Liver (tissue), 9 donors: ENCODE measurements around the gene EFCAB14. TPM values are rescaled to one million over a fixed set of nuclear protein-coding genes. Genes with fewer than 3 reads are reported as not detected.

Experiments
- DNase-seq: peaks from one replicate; pipeline ENCODE4 v3.0.0-alpha.2; 2017; ENCODE audit warnings: low spot score
- H3K27ac ChIP-seq, 2 donors: one replicate each; pipeline ENCODE4 v1.7.0; 2013; ENCODE audit warnings: inconsistent platforms in 2 of 2, low read length in 2 of 2, control low read depth in 1 of 2, low read depth in 1 of 2, mild to moderate bottlenecking in 1 of 2
- H3K27me3 ChIP-seq, 4 donors: one replicate each; pipeline versions ENCODE4 v1.6.1 to v1.7.0; 2013; ENCODE audit warnings: low read length in 3 of 4, inconsistent platforms in 1 of 4, mild to moderate bottlenecking in 1 of 4, moderate library complexity in 1 of 4; ENCODE audit not compliant: control insufficient read depth in 4 of 4, insufficient read depth in 4 of 4
- H3K36me3 ChIP-seq, 4 donors: one replicate each; pipeline versions ENCODE4 v1.6.1 to v1.7.0; 2013; ENCODE audit warnings: low read length in 3 of 4, mild to moderate bottlenecking in 3 of 4, low read depth in 1 of 4, moderate library complexity in 1 of 4; ENCODE audit not compliant: control insufficient read depth in 4 of 4, insufficient read depth in 3 of 4
- H3K4me1 ChIP-seq, 4 donors: one replicate each; pipeline versions ENCODE4 v1.6.1 to v1.7.0; 2013; ENCODE audit warnings: low read length in 3 of 4, mild to moderate bottlenecking in 3 of 4, moderate library complexity in 1 of 4; ENCODE audit not compliant: control insufficient read depth in 4 of 4, insufficient read depth in 4 of 4
- H3K4me3 ChIP-seq, 3 donors: one replicate each; pipeline versions ENCODE4 v1.6.1 to v1.7.0; 2013; ENCODE audit warnings: low read length in 3 of 3, control low read depth in 1 of 3, low read depth in 1 of 3, mild to moderate bottlenecking in 1 of 3
- H3K9ac ChIP-seq, 2 donors: one replicate each; pipeline ENCODE4 v1.7.0; 2013; ENCODE audit warnings: low read length in 2 of 2, mild to moderate bottlenecking in 2 of 2, moderate library complexity in 2 of 2, control low read depth in 1 of 2, low read depth in 1 of 2
- H3K9me3 ChIP-seq, 4 donors: one replicate each; pipeline versions ENCODE4 v1.6.1 to v1.7.0; 2013; ENCODE audit warnings: low read length in 3 of 4; ENCODE audit not compliant: control insufficient read depth in 4 of 4
- CTCF ChIP-seq: fragments of 150-350 bp; IDR thresholded peaks from 2 replicates; pipeline ENCODE4 v1.5.1; 2017; ENCODE audit warnings: improper control_type of control experiment, low read depth, low read length; ENCODE audit not compliant: missing input control
- EGR1 ChIP-seq, 2 donors: IDR thresholded peaks; 2 replicates each; pipeline ENCODE4 v1.6.1; 2016 to 2018; ENCODE audit warnings: antibody characterized with exemption in 2 of 2, low read depth in 2 of 2
- FOXA1 ChIP-seq: IDR thresholded peaks from 2 replicates; pipeline ENCODE4 v1.6.1; 2016; ENCODE audit warnings: antibody characterized with exemption
- FOXA2 ChIP-seq: IDR thresholded peaks from 2 replicates; pipeline ENCODE4 v1.6.1; 2016; ENCODE audit warnings: antibody characterized with exemption
- GABPA ChIP-seq, 2 donors: IDR thresholded peaks in 1 of 2; conservative IDR thresholded peaks in 1 of 2; 2 replicates each; pipeline ENCODE4 v1.6.1; 2016; ENCODE audit warnings: antibody characterized with exemption in 2 of 2, mild to moderate bottlenecking in 1 of 2, moderate library complexity in 1 of 2
- HNF4A ChIP-seq, 2 donors: conservative IDR thresholded peaks; 2 replicates each; pipeline ENCODE4 v1.6.1; 2016; ENCODE audit warnings: antibody characterized with exemption in 2 of 2, mild to moderate bottlenecking in 2 of 2
- NR2F2 ChIP-seq: IDR thresholded peaks from 2 replicates; pipeline ENCODE4 v1.6.1; 2016; ENCODE audit warnings: antibody characterized with exemption
- RAD21 ChIP-seq, 2 donors: IDR thresholded peaks; 2 replicates each; pipeline ENCODE4 v1.6.1; 2016; ENCODE audit warnings: antibody characterized with exemption in 2 of 2, mild to moderate bottlenecking in 2 of 2
- REST ChIP-seq: IDR thresholded peaks from 2 replicates; pipeline ENCODE4 v1.6.1; 2016; ENCODE audit warnings: antibody characterized with exemption, mild to moderate bottlenecking
- RXRA ChIP-seq, 2 donors: IDR thresholded peaks; 2 replicates each; pipeline ENCODE4 v1.6.1; 2017 to 2018; ENCODE audit warnings: antibody characterized with exemption in 2 of 2, mild to moderate bottlenecking in 1 of 2
- SP1 ChIP-seq: IDR thresholded peaks from 2 replicates; pipeline ENCODE4 v1.6.1; 2018; ENCODE audit warnings: antibody characterized with exemption, mild to moderate bottlenecking
- TAF1 ChIP-seq: conservative IDR thresholded peaks from 2 replicates; pipeline ENCODE4 v1.6.1; 2016; ENCODE audit warnings: antibody characterized with exemption, mild to moderate bottlenecking
- YY1 ChIP-seq: IDR thresholded peaks from 2 replicates; pipeline ENCODE4 v1.6.1; 2016; ENCODE audit warnings: antibody characterized with exemption, mild to moderate bottlenecking
- ZBTB33 ChIP-seq: IDR thresholded peaks from 2 replicates; pipeline ENCODE4 v1.6.1; 2016; ENCODE audit warnings: antibody characterized with exemption
- WGBS: extraction: QIAGEN DNeasy Blood & Tissue Kit; methylation state at CpG from one replicate; pipeline ENCODE4 v1.1.7; 2013; 5-methylcytosine and 5-hydroxymethylcytosine counted together
- polyA plus RNA-seq, 2 donors: library from polyadenylated mRNA; stranded (reverse) in 1 of 2; unstranded in 1 of 2; fragments of 200-250 nt in 1 of 2; fragments of >200 nt in 1 of 2; fragmentation: Nextera tagmentation in 1 of 2; extraction: Ambion mirVana in 1 of 2; gene quantifications; one replicate each; pipeline versions ENCODE4 v1.2.1 to v1.2.3, GENCODE V29; 2013 to 2015
- total RNA-seq, 2 donors: library from RNA; depleted of rRNA; stranded (reverse); fragments of >200 nt; gene quantifications; one replicate each; pipeline ENCODE4 v1.2.3, GENCODE V29; 2014
- TF ChIP-seq, protein P1 (sequence below): IDR thresholded peaks from 2 replicates; pipeline ENCODE4 v1.6.1; 2016; ENCODE audit warnings: antibody characterized with exemption
- TF ChIP-seq, protein P2 (sequence below): IDR thresholded peaks from 2 replicates; pipeline ENCODE4 v1.6.1; 2016; ENCODE audit warnings: antibody characterized with exemption
- donor health status: healthy.
- donor health status: healthy.
- donor health status: healthy.
- donor health status: healthy.
- donor health status: healthy.

The EFCAB14 gene
- total and polyA plus RNA-seq, 4 donors = 14.8 to 34.6 (median 23.7) TPM

DNA sequence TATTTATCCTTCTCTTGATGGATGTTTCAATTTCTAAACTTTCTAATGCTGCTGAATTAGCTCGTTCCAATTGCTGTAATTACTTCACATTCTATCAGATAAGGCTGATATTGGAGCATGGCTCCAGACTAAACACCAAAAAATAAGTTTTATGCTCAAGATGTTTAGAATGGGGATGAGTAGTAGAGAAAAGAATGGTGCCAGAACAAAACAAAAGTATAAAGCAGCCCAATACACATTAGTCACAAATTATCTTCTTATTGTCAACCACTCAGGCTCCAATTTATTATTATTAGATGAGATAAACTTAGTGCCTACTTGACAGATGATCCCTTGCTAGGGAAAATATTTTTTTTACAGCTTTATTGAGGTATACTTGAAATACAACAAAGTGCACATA, 72.6 kb downstream of the EFCAB14 start:
- Histone ChIP-seq H3K27ac (no peak overlapping the region), H3K4me1 (peaks cover 0 to 7% (median 0%) of the 10 kb centered on the region in 4 donors), H3K9ac (no peak overlapping the region), H3K27me3 (no peaks in the 10 kb centered on the region), H3K9me3 (no peaks in the 10 kb centered on the region), H3K4me3 (no peak overlapping the region), H3K36me3 (peaks cover 0 to 20% (median 9%) of the 10 kb centered on the region in 4 donors)
- 94% methylated on average over 1 of the region's 1 CpG for WGBS
- no peak for DNase-seq
- TF ChIP-seq SP1 (no peak), ZBTB33 (no peak), NR2F2 (no peak), TAF1 (no peak), REST (no peak), YY1 (no peak), RXRA (IDR thresholded peaks at IDR 0.05) (no peak), GABPA (IDR thresholded peaks at IDR 0.05 in 1 of 2, conservative IDR thresholded peaks at IDR 0.05 in 1 of 2) (no peak), FOXA1 (no peak), CTCF (no peak)
- TF ChIP-seq, protein P1, sequence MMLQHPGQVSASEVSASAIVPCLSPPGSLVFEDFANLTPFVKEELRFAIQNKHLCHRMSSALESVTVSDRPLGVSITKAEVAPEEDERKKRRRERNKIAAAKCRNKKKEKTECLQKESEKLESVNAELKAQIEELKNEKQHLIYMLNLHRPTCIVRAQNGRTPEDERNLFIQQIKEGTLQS = no peak
- TF ChIP-seq, protein P2, sequence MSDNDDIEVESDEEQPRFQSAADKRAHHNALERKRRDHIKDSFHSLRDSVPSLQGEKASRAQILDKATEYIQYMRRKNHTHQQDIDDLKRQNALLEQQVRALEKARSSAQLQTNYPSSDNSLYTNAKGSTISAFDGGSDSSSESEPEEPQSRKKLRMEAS = no peak

DNA sequence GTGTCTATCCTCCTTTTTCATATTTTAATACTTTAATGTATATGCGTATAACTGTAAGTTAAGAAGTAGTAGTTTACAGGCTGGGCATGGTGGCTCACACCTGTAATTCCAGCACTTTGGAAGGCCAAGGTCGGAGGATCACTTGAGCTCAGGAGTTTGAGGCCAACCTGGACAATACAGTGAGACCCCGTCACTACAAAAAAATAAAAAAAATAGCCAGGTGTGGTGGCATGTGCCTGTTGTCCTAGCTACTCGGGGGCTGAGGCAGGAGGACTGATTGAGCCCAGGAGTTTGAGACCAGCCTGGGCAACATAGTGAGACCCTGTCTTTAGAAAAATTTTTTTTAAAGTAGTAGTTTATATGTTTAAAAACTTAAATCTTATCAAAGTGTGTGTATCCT, 73.1 kb downstream of the EFCAB14 start:
- Histone ChIP-seq H3K27ac (no peak overlapping the region), H3K4me1 (peaks cover 0 to 7% (median 0%) of the 10 kb centered on the region in 4 donors), H3K27me3 (no peaks in the 10 kb centered on the region), H3K9me3 (no peaks in the 10 kb centered on the region), H3K9ac (no peak overlapping the region), H3K36me3 (peaks cover 0 to 20% (median 9%) of the 10 kb centered on the region in 4 donors), H3K4me3 (no peak overlapping the region)
- no peak for DNase-seq
- WGBS = 96% methylated on average over 4 of the region's 4 CpGs
- TF ChIP-seq FOXA2 (no peak), SP1 (no peak), RXRA (IDR thresholded peaks at IDR 0.05) (no peak), HNF4A (conservative IDR thresholded peaks at IDR 0.05) (no peak), FOXA1 (no peak), ZBTB33 (no peak), TAF1 (no peak), RAD21 (IDR thresholded peaks at IDR 0.05) (no peak), REST (no peak), EGR1 (IDR thresholded peaks at IDR 0.05; ENCODE audit: low read depth in 2 of 2) (no peak)
- TF ChIP-seq, protein P2 = no peak
- TF ChIP-seq, protein P1 = no peak
